GM12892 (cell line): ENCODE measurements around the gene HLA-DQB2.

Experiments used
- POLR2A ChIP-seq: IDR thresholded peaks from 2 replicates; pipeline ENCODE4 v1.6.1; 2011; ENCODE audit warnings: low read depth, low read length, control low read depth
- POLR2AphosphoS5 ChIP-seq: IDR thresholded peaks from 2 replicates; pipeline ENCODE4 v1.6.1; 2011; ENCODE audit warnings: low read depth, low read length, control low read depth
- TAF1 ChIP-seq: IDR thresholded peaks from 2 replicates; pipeline ENCODE4 v1.6.1; 2011; ENCODE audit warnings: low read depth, mild to moderate bottlenecking, control low read depth, low read length, borderline replicate concordance

DNA sequence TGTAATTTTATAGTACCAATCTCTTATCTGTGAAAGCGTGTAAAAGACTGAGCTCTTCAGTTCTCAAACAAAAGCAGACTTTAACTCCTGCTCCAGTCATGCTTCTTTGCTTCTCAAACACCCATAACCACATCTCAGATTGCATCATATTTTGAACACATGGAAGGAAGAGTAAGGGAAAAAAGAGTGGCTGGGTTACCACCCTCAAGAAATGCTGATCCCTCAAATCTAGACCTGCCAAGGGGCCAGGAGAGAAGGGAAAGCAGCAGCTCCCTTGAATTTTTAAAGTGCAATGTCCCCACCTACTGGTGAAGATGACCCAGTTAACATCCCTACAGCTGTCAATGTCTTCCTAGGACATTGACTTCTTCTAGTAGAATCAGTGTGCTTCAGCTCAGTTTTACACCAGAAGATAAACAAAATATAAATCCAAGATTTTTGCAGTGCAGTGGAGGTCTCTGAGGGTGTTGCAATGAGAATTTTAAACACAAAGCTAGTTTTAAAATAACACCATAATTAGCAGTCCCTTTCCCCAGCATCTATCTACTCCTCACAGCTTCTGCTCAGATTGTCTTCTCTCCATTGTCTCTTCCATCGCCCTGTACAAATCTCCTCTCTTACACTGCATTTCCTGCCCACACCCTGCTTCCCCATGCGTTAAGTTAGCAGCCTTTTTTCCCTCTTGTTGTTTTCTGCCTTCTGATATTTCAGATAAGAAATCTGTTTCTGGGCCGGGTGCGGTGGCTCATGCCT, 22.6 kb upstream of the HLA-DQB2 start:
- TF ChIP-seq POLR2AphosphoS5 (no peak), POLR2A (no peak), TAF1 (no peak)
